MV-4-11 (cell line): ENCODE results near the gene NACA2.

ENCODE experiments used
- DNase-seq: peaks from one replicate; lab custom pipeline; 2025; lab: John Stamatoyannopoulos, UW

Gene NACA2

GRCh38 chr17:61547113-61547512 lies 43.9 kb downstream of the NACA2 start:
- DNase-seq, result no peak

GRCh38 chr17:61545335-61545938 lies 45.6 kb downstream of the NACA2 start:
- no peak for DNase-seq

- DNase-seq, result no peak
Observed at GRCh38 chr17:61543786-61544415, 47.1 kb downstream of the NACA2 start.

GRCh38 chr17:61542027-61542426 lies 49.0 kb downstream of the NACA2 start:
- no peak for DNase-seq

- no peak for DNase-seq
Observed at GRCh38 chr17:61540874-61541273, 50.1 kb downstream of the NACA2 start.
